ENCODE results near the gene FBXL13. TPM values are rescaled to one million over a fixed set of nuclear protein-coding genes. Genes with fewer than 3 reads are reported as not detected.
"Not testable (repeated sequence)": the region's sequence is repeated elsewhere in the genome, so short reads cannot be mapped to it uniquely, and the experiment has no call there.

FBXL13 gene
- total RNA-seq, 1 donor from 2014 or later: 2.5 TPM

GRCh38 chr7:102769657-102770192, 304.9 kb downstream of the FBXL13 start:
- ATAC-seq; intact Hi-C loops (cut with DNase I); DNase-seq (ENCODE audit: low spot score): not testable (repeated sequence)

GRCh38 chr7:102763295-102763905, 311.2 kb downstream of the FBXL13 start:
- DNase-seq (ENCODE audit: low spot score); intact Hi-C loops (cut with DNase I); ATAC-seq: not testable (repeated sequence)

Other genes with a start within 250 kb of the FBXL13 start
- gene LRRC17, start 161.8 kb downstream of the FBXL13 start, total RNA-seq: 4.2 TPM
- 34.4 TPM for gene ARMC10, start 344 bp upstream of the FBXL13 start, total RNA-seq
- gene NAPEPLD, start 74.3 kb upstream of the FBXL13 start, total RNA-seq: 18.2 TPM
- 45.7 TPM for gene PMPCB, start 222.6 kb upstream of the FBXL13 start, total RNA-seq